SK-N-SH (cell line): ENCODE data around the gene PEX11G. TPM values are rescaled to one million over a fixed set of nuclear protein-coding genes. Genes with fewer than 3 reads are reported as not detected.

Experiments
- CTCF ChIA-PET: fragments of 300-600, 350-600 bp; formaldehyde crosslinking; extraction: SDS; loops from one replicate; lab custom pipeline; 2021; lab: Yijun Ruan, JAX
- POLR2A ChIA-PET: fragments of 350-600 bp; sonication (Branson Sonifier 250); formaldehyde crosslinking; extraction: SDS; loops from one replicate; lab custom pipeline; 2020; ENCODE audit warnings: antibody characterized with exemption, inconsistent platforms; lab: Yijun Ruan, JAX
- DNase-seq: peaks from one replicate; pipeline ENCODE4 v3.0.0; 2012
- H2AFZ ChIP-seq: fragments of 200-600 bp; sonication (generic); 2 replicates; pipeline ENCODE4 v1.8.1; 2016; ENCODE audit warnings: antibody characterized with exemption, mild to moderate bottlenecking, low read depth
- H3F3A ChIP-seq: fragments of 200-600 bp; sonication (generic); replicated peaks from 2 replicates; pipeline ENCODE3; 2016; ENCODE audit warnings: antibody characterized with exemption, mild to moderate bottlenecking; ENCODE audit not compliant: insufficient read depth
- H3K27ac ChIP-seq, 2 experiments: fragments of 200-500 bp in 1 of 2; fragments of 200-600 bp in 1 of 2; sonication (Bioruptor generic) in 1 of 2; sonication (generic), shearing (Covaris generic) in 1 of 2; 2 replicates each; pipeline versions ENCODE4 v1.5.1 to v1.6.1; 2014 to 2016; ENCODE audit warnings: low read depth in 2 of 2, inconsistent platforms in 1 of 2, low read length in 1 of 2, mild to moderate bottlenecking in 1 of 2, mixed read lengths in 1 of 2
- H3K27me3 ChIP-seq: fragments of 200-600 bp; sonication (generic), shearing (Covaris generic); 2 replicates; pipeline ENCODE4 v1.6.1; 2016; ENCODE audit warnings: mixed run types; ENCODE audit not compliant: insufficient read depth
- H3K36me3 ChIP-seq, 2 experiments: fragments of 200-500 bp in 1 of 2; fragments of 200-600 bp in 1 of 2; sonication (Bioruptor generic) in 1 of 2; sonication (generic) in 1 of 2; replicated peaks in 1 of 2; 2 replicates each; pipeline versions ENCODE3 to v1.5.1; 2014 to 2016; ENCODE audit warnings: low read length in 1 of 2, mild to moderate bottlenecking in 1 of 2; ENCODE audit not compliant: insufficient read depth in 2 of 2, control insufficient read depth in 1 of 2
- H3K4me1 ChIP-seq, 2 experiments: fragments of 200-500 bp in 1 of 2; fragments of 200-600 bp in 1 of 2; sonication (Bioruptor generic) in 1 of 2; sonication (generic), shearing (Covaris generic) in 1 of 2; 2 replicates each; pipeline versions ENCODE4 v1.5.1 to v1.6.1; 2014 to 2016; ENCODE audit warnings: low read depth in 1 of 2, low read length in 1 of 2, mixed run types in 1 of 2; ENCODE audit not compliant: insufficient read depth in 2 of 2, control insufficient read depth in 1 of 2
- H3K4me2 ChIP-seq: fragments of 200-600 bp; sonication (generic), shearing (Covaris generic); 2 replicates; pipeline ENCODE4 v1.6.1; 2017; ENCODE audit warnings: mixed run types
- H3K4me3 ChIP-seq, 2 experiments: fragments of 200-500 bp in 1 of 2; fragments of 200-600 bp in 1 of 2; sonication (Bioruptor generic) in 1 of 2; sonication (generic), shearing (Covaris generic) in 1 of 2; 2 replicates each; pipeline versions ENCODE4 v1.5.1 to v1.8.1; 2014 to 2016; ENCODE audit warnings: low read depth in 2 of 2, inconsistent platforms in 1 of 2, low read length in 1 of 2, mild to moderate bottlenecking in 1 of 2, mixed read lengths in 1 of 2, moderate library complexity in 1 of 2
- H3K79me2 ChIP-seq: fragments of 200-600 bp; sonication (generic); 2 replicates; pipeline ENCODE4 v1.8.1; 2017; ENCODE audit warnings: mild to moderate bottlenecking; ENCODE audit not compliant: insufficient read depth
- H3K9ac ChIP-seq: fragments of 200-600 bp; sonication (generic); 2 replicates; pipeline ENCODE4 v1.6.1; 2017; ENCODE audit warnings: mixed run types
- H3K9me2 ChIP-seq: fragments of 200-600 bp; sonication (generic); 2 replicates; pipeline ENCODE4 v1.6.1; 2017; ENCODE audit warnings: mixed run types
- H3K9me3 ChIP-seq: fragments of 200-600 bp; sonication (generic); 2 replicates; pipeline ENCODE4 v1.6.1; 2017; ENCODE audit warnings: mixed run types, mild to moderate bottlenecking, moderate library complexity
- H4K20me1 ChIP-seq: fragments of 200-600 bp; sonication (generic); 2 replicates; pipeline ENCODE4 v1.6.1; 2017; ENCODE audit warnings: mild to moderate bottlenecking, mixed run types; ENCODE audit not compliant: insufficient read depth
- CHD2 ChIP-seq: fragments of 150-350 bp; IDR thresholded peaks from 2 replicates; pipeline ENCODE4 v1.6.1; 2018; ENCODE audit warnings: low read length; ENCODE audit not compliant: partially characterized antibody
- EP300 ChIP-seq, 2 experiments: IDR thresholded peaks; 2 replicates each; pipeline versions ENCODE4 v1.4.0 to v1.6.1; 2012; ENCODE audit warnings: borderline replicate concordance in 1 of 2, low read depth in 1 of 2, low read length in 1 of 2
- GATA2 ChIP-seq: sonication (generic); formaldehyde crosslinking; IDR thresholded peaks from 2 replicates; pipeline ENCODE4 v1.5.0; 2020; ENCODE audit warnings: mild to moderate bottlenecking, missing genetic modification reagents
- JUND ChIP-seq: IDR thresholded peaks from 2 replicates; pipeline ENCODE4 v1.4.0; 2012
- MEF2A ChIP-seq: IDR thresholded peaks from 2 replicates; pipeline ENCODE4 v1.4.0; 2012; ENCODE audit warnings: low read depth, borderline replicate concordance
- NFIC ChIP-seq: IDR thresholded peaks from 2 replicates; pipeline ENCODE4 v1.4.0; 2012; ENCODE audit warnings: borderline replicate concordance
- NRF1 ChIP-seq: IDR thresholded peaks from 2 replicates; pipeline ENCODE4 v1.6.1; 2012; ENCODE audit warnings: low read depth, mild to moderate bottlenecking, low read length
- RCOR1 ChIP-seq: fragments of 150-350 bp; IDR thresholded peaks from 2 replicates; pipeline ENCODE4 v1.6.1; 2017; ENCODE audit warnings: antibody characterized with exemption, low read length
- SMC3 ChIP-seq: IDR thresholded peaks from 2 replicates; pipeline ENCODE4 v1.6.1; 2012; ENCODE audit warnings: low read depth, low read length, improper control_type of control experiment
- YY1 ChIP-seq: IDR thresholded peaks from 2 replicates; pipeline ENCODE4 v1.4.0; 2012; ENCODE audit warnings: low read depth, mild to moderate bottlenecking
- WGBS: methylation state at CpG from one replicate; pipeline ENCODE4 v1.1.6; 2017; ENCODE audit warnings: low lambda C conversion rate; 5-methylcytosine and 5-hydroxymethylcytosine counted together
- polyA plus RNA-seq, 3 experiments: library from polyadenylated mRNA; depleted of rRNA; stranded (reverse); fragments of >200 nt; gene quantifications; 2 replicates each; pipeline ENCODE4 v1.2.3, GENCODE V29; 2012
- TF ChIP-seq, protein P1 (sequence below): IDR thresholded peaks from 2 replicates; pipeline ENCODE4 v1.6.1; 2012; ENCODE audit warnings: mild to moderate bottlenecking, low read depth, low read length, moderate library complexity

The PEX11G gene
- polyA plus RNA-seq, 1 of the 3 experiments (the other 2 are of a cell fraction), result 6.1 TPM

DNA sequence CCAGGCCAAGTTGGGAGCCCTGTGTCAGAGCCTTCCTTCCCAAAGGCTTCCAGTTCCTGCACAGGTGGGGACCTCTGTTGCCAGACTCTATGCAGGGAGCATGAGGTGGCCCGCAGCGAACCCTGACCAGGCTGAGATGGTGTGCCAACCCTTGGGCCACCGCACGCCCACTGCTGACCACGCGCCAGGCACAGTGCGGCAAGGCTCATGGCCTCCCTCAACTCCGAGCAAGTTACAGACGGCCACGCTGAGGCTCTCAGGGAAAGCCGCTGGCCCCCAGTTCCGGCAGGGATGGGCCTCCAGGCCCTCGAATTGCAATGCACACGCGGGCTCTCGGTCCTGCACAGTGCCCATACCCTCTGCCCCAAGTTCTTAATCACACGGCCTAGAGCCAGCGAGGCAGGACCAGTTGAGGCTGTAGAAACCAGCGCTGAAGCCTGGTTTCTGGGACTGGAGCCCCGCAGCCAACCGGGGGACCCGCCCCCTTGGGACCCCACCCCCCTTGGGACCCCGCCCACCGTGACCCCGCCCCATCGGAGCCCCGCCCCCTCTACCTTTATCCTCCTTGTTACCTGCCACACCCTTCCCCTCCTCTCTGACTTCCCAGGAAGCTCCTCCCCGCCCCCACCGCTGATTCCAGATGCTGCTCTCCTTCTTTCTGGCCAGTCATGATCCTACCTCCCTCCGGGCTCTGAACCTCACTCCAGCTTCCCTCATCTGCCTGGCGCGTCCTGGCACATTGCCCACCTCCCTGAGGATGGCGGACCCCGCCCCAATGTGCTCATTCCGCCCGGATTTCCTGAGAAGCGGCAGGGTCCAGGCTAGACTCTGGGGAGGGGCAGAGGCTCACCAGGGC is 6.0 kb downstream of the PEX11G start:
- Histone ChIP-seq H3F3A (no peaks in the 10 kb centered on the region), H3K9me2 (no peaks in the 10 kb centered on the region), H3K4me1 (peaks cover 0 to 29% of the 10 kb centered on the region in 2 experiments; a peak in 1 of 4 replicates), H3K27me3 (no peaks in the 10 kb centered on the region), H3K9ac (no peak overlapping the region), H3K79me2 (no peaks in the 10 kb centered on the region), H3K4me3 (no peak overlapping the region)
- WGBS, result 27% methylated on average over 27 of the region's 37 CpGs
- DNase-seq, result peak; percentile 91
- CTCF ChIA-PET, result interaction anchor here (1.4 kb wide), 1 partner anchor 128 kb away, joined by 4 read pairs; no protein-coding TSS in a partner anchor
- 0 out of 2 replicates have a peak, but pooled peaks have one; percentile 12 for TF ChIP-seq RCOR1
- TF ChIP-seq CHD2, result peak; percentile 28
- TF ChIP-seq EP300 (IDR thresholded peaks at IDR 0.05; ENCODE audit: borderline replicate concordance in 1 of 2, low read depth in 1 of 2, low read length in 1 of 2), result no peak
- no peak; the same call in 1 of the 2 replicates for TF ChIP-seq SMC3
- TF ChIP-seq, all 33 proteins: peak for 2
- Histone ChIP-seq H3K27ac (peak overlapping the region in 1 of 2 experiments; percentile 90; a peak in 2 of 4 replicates), H4K20me1 (no peaks in the 10 kb centered on the region), H3K9me3 (no peaks in the 10 kb centered on the region), H3K4me2 (no peak overlapping the region), H2AFZ (no peak overlapping the region), H3K36me3 (no peaks in the 10 kb centered on the region)
- POLR2A ChIA-PET, result interaction anchor here (0.6 to 2.1 kb wide), 10 partner anchors 10 to 88 kb away, joined by 3 to 14 read pairs (median 4); partner anchors contain the start of genes MCOLN1, PNPLA6 and ZNF358

DNA sequence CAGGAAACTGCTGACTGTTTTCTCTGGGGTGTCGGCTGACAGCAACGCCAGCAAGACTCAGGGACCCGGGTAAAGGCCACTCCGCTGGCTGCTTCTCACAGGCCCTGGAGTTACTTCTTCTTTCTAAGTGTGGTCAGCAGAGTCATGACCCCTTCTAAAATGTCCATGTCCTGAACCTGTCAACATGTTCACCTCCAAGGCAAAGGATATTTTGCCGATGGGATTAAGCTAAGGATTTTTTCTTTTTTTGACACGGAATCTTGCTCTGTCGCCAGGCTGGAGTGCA is 7.9 kb downstream of the PEX11G start:
- no peaks in the 10 kb centered on the region for H4K20me1 ChIP-seq
- POLR2A ChIA-PET, result no interaction called here
- no peaks in the 10 kb centered on the region for H3K9me3 ChIP-seq
- no peak overlapping the region for H3K9ac ChIP-seq
- H3K4me2 ChIP-seq, result no peak overlapping the region
- H3K4me1 ChIP-seq, result peaks cover 0 to 32% of the 10 kb centered on the region in 2 experiments; a peak in 1 of 4 replicates
- 95% methylated on average over 6 of the region's 7 CpGs for WGBS
- TF ChIP-seq, protein P1, sequence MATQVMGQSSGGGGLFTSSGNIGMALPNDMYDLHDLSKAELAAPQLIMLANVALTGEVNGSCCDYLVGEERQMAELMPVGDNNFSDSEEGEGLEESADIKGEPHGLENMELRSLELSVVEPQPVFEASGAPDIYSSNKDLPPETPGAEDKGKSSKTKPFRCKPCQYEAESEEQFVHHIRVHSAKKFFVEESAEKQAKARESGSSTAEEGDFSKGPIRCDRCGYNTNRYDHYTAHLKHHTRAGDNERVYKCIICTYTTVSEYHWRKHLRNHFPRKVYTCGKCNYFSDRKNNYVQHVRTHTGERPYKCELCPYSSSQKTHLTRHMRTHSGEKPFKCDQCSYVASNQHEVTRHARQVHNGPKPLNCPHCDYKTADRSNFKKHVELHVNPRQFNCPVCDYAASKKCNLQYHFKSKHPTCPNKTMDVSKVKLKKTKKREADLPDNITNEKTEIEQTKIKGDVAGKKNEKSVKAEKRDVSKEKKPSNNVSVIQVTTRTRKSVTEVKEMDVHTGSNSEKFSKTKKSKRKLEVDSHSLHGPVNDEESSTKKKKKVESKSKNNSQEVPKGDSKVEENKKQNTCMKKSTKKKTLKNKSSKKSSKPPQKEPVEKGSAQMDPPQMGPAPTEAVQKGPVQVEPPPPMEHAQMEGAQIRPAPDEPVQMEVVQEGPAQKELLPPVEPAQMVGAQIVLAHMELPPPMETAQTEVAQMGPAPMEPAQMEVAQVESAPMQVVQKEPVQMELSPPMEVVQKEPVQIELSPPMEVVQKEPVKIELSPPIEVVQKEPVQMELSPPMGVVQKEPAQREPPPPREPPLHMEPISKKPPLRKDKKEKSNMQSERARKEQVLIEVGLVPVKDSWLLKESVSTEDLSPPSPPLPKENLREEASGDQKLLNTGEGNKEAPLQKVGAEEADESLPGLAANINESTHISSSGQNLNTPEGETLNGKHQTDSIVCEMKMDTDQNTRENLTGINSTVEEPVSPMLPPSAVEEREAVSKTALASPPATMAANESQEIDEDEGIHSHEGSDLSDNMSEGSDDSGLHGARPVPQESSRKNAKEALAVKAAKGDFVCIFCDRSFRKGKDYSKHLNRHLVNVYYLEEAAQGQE, result no peak
- TF ChIP-seq NRF1, result no peak
- TF ChIP-seq MEF2A, result no peak
- TF ChIP-seq NFIC, result no peak
- TF ChIP-seq GATA2 (CRISPR knock-in tag), result no peak
- TF ChIP-seq JUND, result no peak
- no peak for TF ChIP-seq YY1
- TF ChIP-seq, all 33 proteins: peak for 0
- Histone ChIP-seq H3K27ac (no peak overlapping the region), H2AFZ (no peak overlapping the region), H3K9me2 (no peaks in the 10 kb centered on the region), H3K79me2 (no peaks in the 10 kb centered on the region), H3K27me3 (no peaks in the 10 kb centered on the region), H3F3A (no peaks in the 10 kb centered on the region), H3K36me3 (no peaks in the 10 kb centered on the region), H3K4me3 (no peak overlapping the region)
- CTCF ChIA-PET, result no interaction called here
- no peak for DNase-seq
